GM19372 (cell line): Measurements from ENCODE around the gene EPB41L2.
"Not testable (repeated sequence)": the region's sequence is repeated elsewhere in the genome, so short reads cannot be mapped to it uniquely, and the experiment has no call there.

Experiments used
- ATAC-seq: cut with Tn5 transposase; IDR thresholded peaks from one replicate; pipeline ENCODE4 v1.9.1; 2021; ENCODE audit warnings: mild to moderate bottlenecking, low read depth, moderate library complexity; ENCODE audit not compliant: unreplicated experiment

Gene EPB41L2

GRCh38 chr6:131007964-131008363 is 55.1 kb downstream of the EPB41L2 start:
- ATAC-seq, result not testable (repeated sequence)

GRCh38 chr6:131007286-131007685 is 55.8 kb downstream of the EPB41L2 start:
- no peak for ATAC-seq

- no peak for ATAC-seq
Observed at GRCh38 chr6:131005439-131006016, 57.5 kb downstream of the EPB41L2 start.

GRCh38 chr6:131004936-131005335 is 58.1 kb downstream of the EPB41L2 start:
- ATAC-seq, result no peak

GRCh38 chr6:131004387-131004755 is 58.7 kb downstream of the EPB41L2 start:
- no peak for ATAC-seq

- no peak for ATAC-seq
Observed at GRCh38 chr6:131003488-131004386, 59.3 kb downstream of the EPB41L2 start.

GRCh38 chr6:131002661-131002980 is 60.4 kb downstream of the EPB41L2 start:
- no peak for ATAC-seq

GRCh38 chr6:131001945-131002660 is 60.9 kb downstream of the EPB41L2 start:
- no peak for ATAC-seq

- no peak for ATAC-seq
Observed at GRCh38 chr6:131001111-131001736, 61.8 kb downstream of the EPB41L2 start.

- no peak for ATAC-seq
Observed at GRCh38 chr6:131000544-131000943, 62.5 kb downstream of the EPB41L2 start.

- no peak for ATAC-seq
Observed at GRCh38 chr6:130997061-130997753, 65.8 kb downstream of the EPB41L2 start.

- ATAC-seq, result no peak
Observed at GRCh38 chr6:130996635-130997034, 66.4 kb downstream of the EPB41L2 start.

- ATAC-seq, result no peak
Observed at GRCh38 chr6:130995783-130996447, 67.1 kb downstream of the EPB41L2 start.

- ATAC-seq, result no peak
Observed at GRCh38 chr6:130994319-130995097, 68.5 kb downstream of the EPB41L2 start.

- no peak for ATAC-seq
Observed at GRCh38 chr6:130993292-130993765, 69.7 kb downstream of the EPB41L2 start.

GRCh38 chr6:130991422-130992137 is 71.5 kb downstream of the EPB41L2 start:
- ATAC-seq, result no peak

GRCh38 chr6:130987539-130987938 is 75.5 kb downstream of the EPB41L2 start:
- not testable (repeated sequence) for ATAC-seq

GRCh38 chr6:130985115-130985514 is 77.9 kb downstream of the EPB41L2 start:
- ATAC-seq, result no peak
